Measurements from ENCODE around the gene ZNF439.
"Not testable (repeated sequence)": the region's sequence is repeated elsewhere in the genome, so short reads cannot be mapped to it uniquely, and the experiment has no call there.

ZNF439 gene

DNA sequence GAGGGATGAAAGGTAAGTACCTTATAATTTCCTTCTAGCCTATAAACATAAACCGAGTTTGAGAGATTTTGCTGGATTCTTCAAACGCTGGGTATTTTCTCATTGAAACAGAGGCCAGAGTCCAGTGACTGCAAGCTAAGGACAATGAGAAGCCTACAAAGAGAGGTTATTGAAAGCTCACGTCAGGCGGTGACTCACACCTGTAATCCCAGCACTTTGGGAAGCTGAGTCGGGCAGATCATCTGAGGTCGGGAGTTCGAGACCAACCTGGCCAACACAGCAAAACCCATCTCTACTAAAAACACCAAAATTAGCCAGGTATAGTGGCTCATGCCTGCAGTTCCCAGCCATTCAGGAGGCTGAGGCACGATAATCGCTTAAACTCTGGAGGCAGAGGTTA lies 24.1 kb downstream of the ZNF439 start:
- no peak for DNase-seq

GRCh38 chr19:11873762-11874161 lies 25.2 kb downstream of the ZNF439 start:
- DNase-seq = no peak

GRCh38 chr19:11879687-11880266 lies 31.3 kb downstream of the ZNF439 start:
- DNase-seq = peak; percentile 49

GRCh38 chr19:11880598-11880997 lies 32.1 kb downstream of the ZNF439 start:
- no peak for DNase-seq

DNA sequence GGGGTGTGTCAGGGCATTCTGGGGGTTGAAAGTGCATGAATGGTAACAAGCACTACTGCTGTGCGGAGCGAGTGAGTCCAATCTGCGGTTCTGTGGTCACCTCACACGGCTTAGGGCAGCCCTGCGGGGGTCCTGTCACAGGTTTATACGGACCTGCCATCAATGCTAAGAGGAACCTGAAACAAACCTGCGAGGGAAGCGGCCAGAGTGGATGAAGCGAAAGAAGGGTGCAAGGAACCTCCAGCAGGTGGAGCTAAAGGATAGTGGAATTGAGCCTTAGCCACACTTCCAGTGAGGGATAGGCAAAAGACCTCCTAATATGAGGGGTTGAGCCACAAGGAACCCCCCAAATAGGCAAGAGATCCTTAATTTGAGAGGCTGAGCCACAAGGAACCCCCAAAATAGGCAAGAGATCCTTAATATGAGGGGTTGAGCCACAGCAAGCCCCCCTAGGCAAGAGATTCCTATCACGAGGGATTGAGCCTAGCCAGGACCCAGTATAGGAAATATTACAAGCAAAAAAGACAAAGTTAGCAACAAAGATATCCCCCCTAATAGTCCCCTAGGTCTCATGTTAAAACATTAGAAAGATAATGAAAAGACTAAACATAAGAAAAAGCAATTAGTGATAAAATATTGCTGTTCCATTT lies 32.8 kb downstream of the ZNF439 start:
- peak; percentile 76 for DNase-seq

- DNase-seq = no peak
These were observed 34.1 kb downstream of the ZNF439 start for GRCh38 chr19:11882606-11883005.

GRCh38 chr19:11887234-11887610 lies 38.7 kb downstream of the ZNF439 start:
- DNase-seq = no peak

- DNase-seq = peak; percentile 61
These were observed 39.3 kb downstream of the ZNF439 start, which contains the start of gene ZNF69 for GRCh38 chr19:11887611-11888531. Gene ZNF69 (plus strand): TSS chr19:11887782. CDS start chr19:11887924, 142 bp downstream.

- not testable (repeated sequence) for DNase-seq
These were observed 41.4 kb downstream of the ZNF439 start for GRCh38 chr19:11889901-11890300.

DNA sequence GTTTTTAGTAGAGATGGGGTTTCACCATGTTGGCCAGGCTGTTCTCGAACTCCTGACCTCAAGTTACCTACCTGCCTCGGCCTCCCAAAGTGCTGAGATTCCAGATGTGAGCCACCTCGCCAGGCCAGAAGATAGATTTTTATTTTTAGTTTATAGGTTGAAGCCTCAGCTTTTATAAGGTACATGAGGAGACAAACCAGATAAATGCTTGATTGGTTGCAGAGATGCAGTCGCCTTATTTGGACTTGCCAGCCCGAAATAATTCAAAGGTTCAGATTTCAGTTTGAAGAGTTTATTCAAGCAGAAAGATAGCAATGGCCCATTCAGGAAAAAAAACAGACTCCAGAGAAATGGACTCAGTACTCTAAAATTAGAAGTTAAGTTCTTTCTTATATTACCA lies 42.1 kb downstream of the ZNF439 start:
- DNase-seq = no peak

DNA sequence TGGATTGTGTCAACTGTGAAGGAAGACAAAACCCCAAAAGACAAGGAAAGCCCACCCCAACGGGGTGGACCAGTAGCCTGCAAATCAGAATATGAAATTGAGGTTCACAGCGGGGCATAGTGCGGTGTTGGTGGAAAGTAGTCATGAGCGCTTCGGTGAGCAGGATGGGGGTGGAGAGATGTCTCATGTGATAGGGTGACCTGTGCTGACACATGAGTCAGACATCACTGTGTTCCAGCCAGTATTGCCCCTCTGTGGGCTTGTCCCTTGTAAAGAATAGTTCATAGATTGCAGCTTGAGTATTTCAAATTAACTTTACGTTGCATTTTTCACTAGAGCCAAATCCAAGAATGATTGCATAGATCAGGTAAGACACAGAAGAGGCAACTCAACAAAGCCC lies 46.3 kb downstream of the ZNF439 start:
- no peak for DNase-seq

DNA sequence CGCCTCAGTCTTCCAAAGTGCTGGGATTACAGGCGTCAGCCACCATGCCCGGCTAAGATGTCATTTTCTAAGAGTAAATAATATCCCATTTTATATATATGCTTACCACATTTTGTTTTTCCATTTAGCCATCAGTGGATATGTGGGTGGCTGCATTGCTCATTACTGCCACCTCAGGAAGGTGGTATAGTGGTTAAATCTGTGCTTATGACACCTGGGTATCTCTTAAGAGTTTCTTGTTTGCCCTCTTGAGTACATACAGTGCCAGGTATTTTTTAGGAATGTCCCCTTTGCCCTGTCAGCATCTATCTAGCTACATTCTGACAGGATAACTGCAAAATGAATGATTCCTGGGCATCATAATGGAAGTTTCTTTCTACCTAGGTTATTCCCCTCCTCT lies 53.7 kb downstream of the ZNF439 start:
- no peak for DNase-seq

GRCh38 chr19:11905928-11906327 lies 57.4 kb downstream of the ZNF439 start:
- no peak for DNase-seq

DNA sequence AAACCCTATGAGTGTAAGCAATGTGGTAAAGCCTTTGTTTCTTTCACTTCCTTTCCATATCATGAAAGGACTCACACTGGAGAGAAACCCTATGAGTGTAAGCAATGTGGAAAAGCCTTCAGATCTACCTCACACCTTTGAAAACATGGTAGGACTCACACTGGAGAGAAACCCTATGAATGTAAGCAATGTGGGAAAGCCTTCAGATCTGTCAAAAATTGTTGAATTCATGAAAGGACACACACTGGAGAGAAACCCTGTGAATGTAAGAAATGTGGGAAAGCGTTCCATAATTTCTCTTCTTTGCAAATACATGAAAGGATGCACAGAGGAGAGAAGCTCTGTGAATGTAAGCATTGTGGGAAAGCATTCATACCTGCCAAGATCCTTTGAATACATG lies 63.4 kb downstream of the ZNF439 start:
- DNase-seq = not testable (repeated sequence)

DNA sequence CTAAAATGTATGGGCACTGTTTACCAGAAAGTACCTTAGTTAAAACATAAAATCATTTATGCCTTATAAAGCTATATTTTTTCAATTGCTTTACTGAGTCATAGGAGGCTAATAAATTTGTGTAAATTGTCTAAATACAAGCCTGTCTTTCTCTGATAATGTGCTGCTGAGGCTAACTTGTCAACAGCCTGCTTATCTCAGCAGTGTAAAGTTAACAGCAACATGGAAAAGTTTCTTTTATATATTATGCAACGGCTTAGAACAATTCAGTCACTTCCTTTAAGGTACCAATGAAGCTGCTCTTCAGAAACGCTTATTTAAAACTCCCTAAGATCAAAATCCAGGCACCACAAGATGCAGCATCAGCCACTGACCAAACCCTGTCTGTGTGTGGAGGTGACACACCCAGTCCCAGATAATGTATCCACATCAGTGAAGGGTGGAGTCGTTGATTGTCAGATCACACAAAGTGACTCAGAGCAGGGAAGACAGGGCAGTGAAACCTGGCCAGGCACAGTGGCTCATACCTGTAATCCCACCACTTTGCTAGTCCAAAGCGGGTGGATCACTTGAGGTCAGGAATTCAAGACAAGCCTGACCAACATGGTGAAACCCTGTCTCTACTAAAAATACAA lies 66.0 kb downstream of the ZNF439 start:
- not testable (repeated sequence) for DNase-seq
